Measurements from ENCODE around the gene TRANK1. TPM values are rescaled to one million over a fixed set of nuclear protein-coding genes. Genes with fewer than 3 reads are reported as not detected.

Gene TRANK1
- total RNA-seq, 1 experiment from 2014 or later, result 10.5 TPM

DNA sequence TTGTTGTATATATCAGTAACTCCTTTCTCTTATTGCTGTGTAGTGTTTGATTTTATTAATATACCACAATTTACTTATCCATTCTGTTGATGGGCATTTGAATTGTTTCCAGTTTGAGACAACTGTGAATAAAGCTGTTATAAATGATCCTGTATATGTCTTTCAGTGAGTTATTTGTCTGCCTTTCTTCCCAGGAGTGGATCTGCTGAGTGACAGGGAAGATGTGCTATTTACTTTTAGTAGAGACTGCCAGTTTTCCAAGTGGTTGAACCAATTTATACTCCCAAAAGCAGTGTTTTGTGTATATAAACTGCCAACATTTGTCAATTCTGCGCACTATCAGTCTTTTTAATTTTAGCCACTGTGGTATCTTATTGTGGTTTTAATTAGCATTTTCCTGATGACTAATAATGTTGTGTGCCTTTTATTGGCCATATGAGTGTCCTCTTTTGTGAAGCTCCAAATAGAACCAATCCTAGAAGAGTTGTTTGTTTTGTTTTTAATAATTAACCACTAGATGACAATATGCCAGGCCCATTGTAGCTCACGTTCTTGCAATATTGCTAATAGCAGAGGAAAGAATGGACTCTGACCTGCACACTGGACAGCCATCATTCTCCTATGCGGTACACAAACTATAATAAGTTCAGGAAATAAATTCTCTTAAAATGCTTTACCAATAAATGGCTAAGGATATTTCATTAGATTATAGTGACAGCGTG, 25.3 kb downstream of the TRANK1 start:
- Mint-ChIP-seq H3K4me1 (peaks cover 7% of the 10 kb centered on the region), H3K36me3 (peaks cover 14% of the 10 kb centered on the region), H3K9me3 (peaks cover 22% of the 10 kb centered on the region), H3K4me3 (no peak overlapping the region), H3K27me3 (ENCODE audit: low read depth) (no peaks in the 10 kb centered on the region; the same call in 1 of the 2 replicates), H3K27ac (no peak overlapping the region)
- TF ChIP-seq GABPB1 (CRISPR knock-in tag; IDR thresholded peaks at IDR 0.05), result peak; percentile 34; the same call in 1 of the 2 replicates
- TF ChIP-seq, protein P1, sequence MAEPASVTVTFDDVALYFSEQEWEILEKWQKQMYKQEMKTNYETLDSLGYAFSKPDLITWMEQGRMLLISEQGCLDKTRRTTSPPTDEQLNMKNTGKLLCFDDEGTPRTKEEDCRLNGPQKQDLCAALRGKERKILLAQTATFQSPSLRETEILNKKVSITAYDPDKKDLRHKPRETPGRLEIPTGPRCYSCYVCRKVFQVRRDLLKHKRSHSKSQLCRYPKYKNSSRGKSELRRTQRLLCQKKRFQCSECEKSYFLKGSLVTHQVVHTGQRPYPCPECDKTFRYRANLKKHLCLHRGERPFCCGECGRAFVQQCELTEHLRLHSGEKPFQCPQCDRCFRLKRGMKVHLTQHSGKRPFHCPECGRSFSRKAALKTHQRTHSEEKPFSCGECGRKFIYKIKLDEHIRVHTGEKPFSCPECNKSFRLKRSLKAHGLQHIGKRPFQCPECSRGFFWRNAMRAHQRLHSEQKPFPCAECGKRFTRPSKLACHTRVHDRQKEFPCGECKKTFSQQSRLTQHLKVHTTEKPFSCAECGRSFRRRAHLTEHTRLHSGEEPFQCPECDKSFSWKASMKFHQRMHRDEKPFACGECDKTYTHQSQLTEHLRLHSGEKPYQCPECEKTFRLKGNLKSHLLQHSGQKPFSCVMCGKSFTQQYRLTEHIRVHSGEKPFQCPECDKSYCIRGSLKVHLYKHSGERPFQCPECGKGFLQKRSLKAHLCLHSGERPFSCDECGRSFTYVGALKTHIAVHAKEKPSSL (CRISPR knock-in tag; conservative IDR thresholded peaks at IDR 0.05), result no peak
- no peak for TF ChIP-seq ZNF317 (CRISPR knock-in tag; IDR thresholded peaks at IDR 0.05; ENCODE audit: borderline replicate concordance, low read depth)
- TF ChIP-seq HMGA2 (CRISPR knock-in tag; IDR thresholded peaks at IDR 0.05), result no peak
- ChIA-PET CTCF (interaction anchor here (1.4 kb wide), 1 partner anchor 39 kb away, joined by 6 read pairs; no protein-coding TSS in a partner anchor), POLR2A (interaction anchor here (1.0 kb wide), 1 partner anchor 74 kb away, joined by 3 read pairs; the partner anchor contains the start of genes EPM2AIP1 and MLH1)
- ATAC-seq (no peak), DNase-seq (ENCODE audit: low spot score) (no peak)

DNA sequence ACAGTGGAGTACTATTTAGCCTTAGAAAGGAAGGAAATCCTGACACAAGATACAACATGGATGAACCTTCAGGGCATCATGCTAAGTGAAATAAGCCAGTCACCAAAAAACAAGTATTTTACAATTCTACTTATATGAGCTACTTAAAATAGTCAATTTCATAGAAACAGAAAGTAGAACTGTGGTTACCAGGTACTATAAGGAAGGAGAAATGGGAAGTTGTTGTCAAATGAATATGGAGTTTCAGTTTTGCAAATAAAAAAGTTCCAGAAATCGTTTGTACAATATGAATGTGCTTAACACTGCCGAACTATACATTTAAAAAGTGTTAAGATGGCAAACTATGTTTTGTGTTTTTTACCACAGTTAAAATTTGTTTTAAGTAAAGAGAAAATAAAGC, 26.8 kb downstream of the TRANK1 start:
- TF ChIP-seq GTF2I (CRISPR knock-in tag; conservative IDR thresholded peaks at IDR 0.05), result no peak
- no peak for TF ChIP-seq ATF1 (CRISPR knock-in tag; IDR thresholded peaks at IDR 0.05)
- TF ChIP-seq MYBL2 (CRISPR knock-in tag; IDR thresholded peaks at IDR 0.05), result no peak
- no peak overlapping the region for H3K27ac Mint-ChIP-seq
- H3K9me3 Mint-ChIP-seq, result peaks cover 15% of the 10 kb centered on the region
- H3K4me3 Mint-ChIP-seq, result no peak overlapping the region
- POLR2A ChIA-PET, result no interaction called here
- CTCF ChIA-PET, result no interaction called here
- ATAC-seq (no peak), DNase-seq (ENCODE audit: low spot score) (no peak)
- H3K36me3 Mint-ChIP-seq, result peaks cover 10% of the 10 kb centered on the region
- H3K4me1 Mint-ChIP-seq, result no peaks in the 10 kb centered on the region
- H3K27me3 Mint-ChIP-seq (ENCODE audit: low read depth), result no peaks in the 10 kb centered on the region; the same call in 1 of the 2 replicates

DNA sequence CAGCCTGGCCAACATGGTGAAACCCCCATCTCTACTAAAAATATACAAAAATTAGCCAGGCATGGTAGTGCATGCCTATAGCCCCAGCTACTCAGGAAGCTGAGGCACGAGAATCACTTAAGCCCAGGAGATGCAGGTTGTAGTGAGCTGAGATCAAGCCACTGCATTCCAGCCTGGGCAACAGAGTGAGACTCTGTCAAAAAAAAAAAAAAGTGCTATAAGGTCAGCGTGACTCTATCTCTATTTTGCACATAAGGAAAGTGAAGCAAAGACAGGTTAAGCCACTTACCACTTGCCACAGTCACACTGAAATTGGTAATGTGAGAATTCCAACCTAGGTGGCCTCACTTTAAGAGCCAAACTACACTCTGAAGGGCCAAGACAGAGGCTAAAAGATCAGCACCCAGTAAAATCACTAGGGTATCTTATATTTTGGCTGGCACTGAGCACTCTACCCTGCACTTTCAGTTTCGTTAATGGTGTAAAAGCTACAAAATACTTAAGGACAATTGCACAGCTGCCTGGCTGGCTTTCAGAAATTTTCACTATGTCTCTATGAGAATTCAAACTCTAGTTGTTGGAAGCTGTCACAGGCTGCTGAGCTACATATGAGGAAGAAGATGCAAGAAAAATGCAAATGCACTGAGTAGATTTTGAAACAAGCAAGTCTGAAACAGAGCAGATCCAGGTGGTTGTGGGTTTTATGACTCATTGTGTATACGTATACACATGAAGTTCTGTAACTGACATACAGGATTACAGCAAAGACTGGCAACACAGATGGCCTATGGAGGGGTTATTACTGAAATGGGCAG, 32.7 kb downstream of the TRANK1 start:
- no peak overlapping the region for H3K4me3 Mint-ChIP-seq

DNA sequence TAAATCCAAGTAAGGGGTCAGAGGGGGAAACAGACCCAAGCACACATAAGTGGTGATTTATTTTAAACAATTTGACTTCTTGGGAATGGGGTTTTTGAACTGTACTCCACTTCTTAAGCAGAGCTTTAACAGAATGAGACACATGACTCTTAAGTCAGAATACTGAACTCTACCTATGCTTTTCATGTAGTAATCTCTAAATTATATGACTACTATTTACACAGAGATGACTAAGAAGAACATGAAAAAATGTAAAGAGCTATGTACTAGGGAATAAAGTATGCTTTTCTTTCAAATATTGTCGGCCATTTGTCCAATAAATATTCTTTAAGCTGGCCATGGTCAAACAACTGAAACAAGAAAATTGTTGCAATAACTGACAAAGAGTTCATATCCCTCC, 35.2 kb downstream of the TRANK1 start:
- no peaks in the 10 kb centered on the region for H3K9me3 Mint-ChIP-seq
- CTCF ChIA-PET, result interaction anchor here (1.1 kb wide), 1 partner anchor 49 kb away, joined by 3 read pairs; no protein-coding TSS in a partner anchor
- H3K27me3 Mint-ChIP-seq (ENCODE audit: low read depth), result no peaks in the 10 kb centered on the region
- no peak overlapping the region for H3K4me3 Mint-ChIP-seq
- no peak overlapping the region for H3K27ac Mint-ChIP-seq
- no peaks in the 10 kb centered on the region for H3K36me3 Mint-ChIP-seq
- ATAC-seq (no peak), DNase-seq (ENCODE audit: low spot score) (no peak)
- POLR2A ChIA-PET, result no interaction called here
- H3K4me1 Mint-ChIP-seq, result peaks cover 13% of the 10 kb centered on the region
- TF ChIP-seq GTF2I (CRISPR knock-in tag; conservative IDR thresholded peaks at IDR 0.05) (no peak), AFF4 (CRISPR knock-in tag; IDR thresholded peaks at IDR 0.05; ENCODE audit: borderline replicate concordance) (no peak), ETV6 (CRISPR knock-in tag; IDR thresholded peaks at IDR 0.05) (no peak), FOXP4 (CRISPR knock-in tag; IDR thresholded peaks at IDR 0.05) (no peak)
- TF ChIP-seq, protein P2, sequence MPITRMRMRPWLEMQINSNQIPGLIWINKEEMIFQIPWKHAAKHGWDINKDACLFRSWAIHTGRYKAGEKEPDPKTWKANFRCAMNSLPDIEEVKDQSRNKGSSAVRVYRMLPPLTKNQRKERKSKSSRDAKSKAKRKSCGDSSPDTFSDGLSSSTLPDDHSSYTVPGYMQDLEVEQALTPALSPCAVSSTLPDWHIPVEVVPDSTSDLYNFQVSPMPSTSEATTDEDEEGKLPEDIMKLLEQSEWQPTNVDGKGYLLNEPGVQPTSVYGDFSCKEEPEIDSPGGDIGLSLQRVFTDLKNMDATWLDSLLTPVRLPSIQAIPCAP (CRISPR knock-in tag; IDR thresholded peaks at IDR 0.05), result no peak

More for the DNA sequence above, 32.7 kb downstream of the TRANK1 start:
- no peaks in the 10 kb centered on the region for H3K36me3 Mint-ChIP-seq
- no peak for DNase-seq (ENCODE audit: low spot score)
- H3K9me3 Mint-ChIP-seq, result no peaks in the 10 kb centered on the region
- ChIA-PET POLR2A (no interaction called here), CTCF (interaction anchor here (0.9 to 1.7 kb wide), 2 partner anchors 43 to 47 kb away, joined by 3 to 5 read pairs; no protein-coding TSS in a partner anchor)
- TF ChIP-seq, protein P3, sequence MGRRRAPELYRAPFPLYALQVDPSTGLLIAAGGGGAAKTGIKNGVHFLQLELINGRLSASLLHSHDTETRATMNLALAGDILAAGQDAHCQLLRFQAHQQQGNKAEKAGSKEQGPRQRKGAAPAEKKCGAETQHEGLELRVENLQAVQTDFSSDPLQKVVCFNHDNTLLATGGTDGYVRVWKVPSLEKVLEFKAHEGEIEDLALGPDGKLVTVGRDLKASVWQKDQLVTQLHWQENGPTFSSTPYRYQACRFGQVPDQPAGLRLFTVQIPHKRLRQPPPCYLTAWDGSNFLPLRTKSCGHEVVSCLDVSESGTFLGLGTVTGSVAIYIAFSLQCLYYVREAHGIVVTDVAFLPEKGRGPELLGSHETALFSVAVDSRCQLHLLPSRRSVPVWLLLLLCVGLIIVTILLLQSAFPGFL (CRISPR knock-in tag; IDR thresholded peaks at IDR 0.05; ENCODE audit: borderline replicate concordance), result no peak
- TF ChIP-seq ZNF121 (CRISPR knock-in tag; IDR thresholded peaks at IDR 0.05) (no peak), NFE2L1 (CRISPR knock-in tag; IDR thresholded peaks at IDR 0.05) (no peak), GABPB1 (CRISPR knock-in tag; IDR thresholded peaks at IDR 0.05) (peak; percentile 34; the same call in 1 of the 2 replicates), TP53 (CRISPR knock-in tag; IDR thresholded peaks at IDR 0.05) (no peak)
- TF ChIP-seq, protein P4, sequence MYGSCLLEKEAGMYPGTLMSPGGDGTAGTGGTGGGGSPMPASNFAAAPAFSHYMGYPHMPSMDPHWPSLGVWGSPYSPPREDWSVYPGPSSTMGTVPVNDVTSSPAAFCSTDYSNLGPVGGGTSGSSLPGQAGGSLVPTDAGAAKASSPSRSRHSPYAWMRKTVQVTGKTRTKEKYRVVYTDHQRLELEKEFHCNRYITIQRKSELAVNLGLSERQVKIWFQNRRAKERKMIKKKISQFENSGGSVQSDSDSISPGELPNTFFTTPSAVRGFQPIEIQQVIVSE (CRISPR knock-in tag; IDR thresholded peaks at IDR 0.05; ENCODE audit: borderline replicate concordance), result no peak
- peaks cover 13% of the 10 kb centered on the region for H3K4me1 Mint-ChIP-seq
- no peaks in the 10 kb centered on the region for H3K27me3 Mint-ChIP-seq (ENCODE audit: low read depth)
- ATAC-seq, result no peak
- no peak overlapping the region for H3K27ac Mint-ChIP-seq

All from WTC11 (cell line).